ENCODE measurements around the gene SND1. TPM values are rescaled to one million over a fixed set of nuclear protein-coding genes. Genes with fewer than 3 reads are reported as not detected.

The SND1 gene
- total and polyA plus RNA-seq, 7 donors, result 29.2 to 72.8 (median 48.2) TPM

GRCh38 chr7:127932496-127932895 is 280.5 kb downstream of the SND1 start:
- no peak for TF ChIP-seq CTCF (IDR thresholded peaks at IDR 0.05)
- Histone ChIP-seq H3K9me3 (no peaks in the 10 kb centered on the region), H3K27me3 (ENCODE audit: insufficient read depth in 3 of 3, low read length in 2 of 3) (no peaks in the 10 kb centered on the region), H3K4me3 (no peak overlapping the region), H3K4me1 (no peaks in the 10 kb centered on the region), H3K27ac (no peak overlapping the region), H3K36me3 (ENCODE audit: insufficient read depth in 1 of 2, low read depth in 1 of 2) (peaks cover 9 to 17% of the 10 kb centered on the region in 2 donors)
- DNase-seq (no peak), ATAC-seq (no peak)
- intact Hi-C loops (cut with DNase I), result loop anchor here in 1 of 2 donors (10.0 kb wide), 1 partner anchor 218 kb away; no protein-coding TSS in a partner anchor
- 41 to 100% (median 100%) methylated on average over 1 of the region's 1 CpG for WGBS, 3 donors

- intact Hi-C loops (cut with DNase I), result loop anchor here in 1 of 2 donors (10.0 kb wide), 1 partner anchor 218 kb away; no protein-coding TSS in a partner anchor
- no peak overlapping the region for H3K4me3 ChIP-seq
- 90% methylated on average over 4 of the region's 4 CpGs for WGBS, 3 donors
- no peaks in the 10 kb centered on the region for H3K9me3 ChIP-seq
- ATAC-seq (no peak), DNase-seq (no peak)
- no peak for TF ChIP-seq CTCF (IDR thresholded peaks at IDR 0.05)
- H3K36me3 ChIP-seq (ENCODE audit: insufficient read depth in 1 of 2, low read depth in 1 of 2), result peaks cover 9 to 17% of the 10 kb centered on the region in 2 donors
- H3K27me3 ChIP-seq (ENCODE audit: insufficient read depth in 3 of 3, low read length in 2 of 3), result no peaks in the 10 kb centered on the region
- no peak overlapping the region for H3K27ac ChIP-seq
- H3K4me1 ChIP-seq, result no peaks in the 10 kb centered on the region
Observed at GRCh38 chr7:127933146-127933545, 281.2 kb downstream of the SND1 start.

GRCh38 chr7:127934711-127935110 is 282.7 kb downstream of the SND1 start:
- intact Hi-C loops (cut with DNase I), result loop anchor here in 1 of 2 donors (10.0 kb wide), 1 partner anchor 220 kb away; no protein-coding TSS in a partner anchor
- DNase-seq (no peak), ATAC-seq (no peak)
- Histone ChIP-seq H3K4me3 (no peak overlapping the region), H3K27ac (no peak overlapping the region), H3K27me3 (ENCODE audit: insufficient read depth in 3 of 3, low read length in 2 of 3) (no peaks in the 10 kb centered on the region), H3K9me3 (no peaks in the 10 kb centered on the region), H3K4me1 (peaks cover 4% of the 10 kb centered on the region), H3K36me3 (ENCODE audit: insufficient read depth in 1 of 2, low read depth in 1 of 2) (peaks cover 3 to 10% of the 10 kb centered on the region in 2 donors)
- 95 to 98% (median 96%) methylated on average over 5 of the region's 5 CpGs for WGBS, 3 donors
- TF ChIP-seq CTCF (IDR thresholded peaks at IDR 0.05), result no peak

GRCh38 chr7:127935847-127936376 is 283.9 kb downstream of the SND1 start:
- no peak for TF ChIP-seq CTCF (IDR thresholded peaks at IDR 0.05)
- Histone ChIP-seq H3K4me1 (peaks cover 4% of the 10 kb centered on the region), H3K36me3 (ENCODE audit: insufficient read depth in 1 of 2, low read depth in 1 of 2) (peaks cover 0 to 3% of the 10 kb centered on the region in 2 donors), H3K27me3 (ENCODE audit: insufficient read depth in 3 of 3, low read length in 2 of 3) (no peaks in the 10 kb centered on the region), H3K27ac (no peak overlapping the region), H3K4me3 (no peak overlapping the region), H3K9me3 (no peaks in the 10 kb centered on the region)
- intact Hi-C loops (cut with DNase I), result loop anchor here in 1 of 2 donors (10.0 kb wide), 1 partner anchor 221 kb away; no protein-coding TSS in a partner anchor
- DNase-seq (no peak), ATAC-seq (no peak)
- WGBS, 3 donors, result 60 to 71% (median 67%) methylated on average over 6 of the region's 6 CpGs
